Stomach (tissue), 4 donors: ENCODE measurements around the gene RGMA.

Experiments used
- POLR2AphosphoS5 ChIP-seq, 3 donors: sonication (generic); formaldehyde crosslinking; IDR thresholded peaks; one replicate each; pipeline ENCODE4 v1.6.1; 2016; ENCODE audit warnings: antibody characterized with exemption in 3 of 3
- TF ChIP-seq, protein P1 (sequence below), 7 experiments: fragments of 450-650 bp in 4 of 7; fragments of 200-600 bp in 3 of 7; sonication (generic) in 3 of 7; IDR thresholded peaks; one replicate each; pipeline ENCODE4 v1.5.1; 2016 to 2019; ENCODE audit warnings: antibody characterized with exemption in 7 of 7, control low read depth in 2 of 7, mild to moderate bottlenecking in 1 of 7

DNA sequence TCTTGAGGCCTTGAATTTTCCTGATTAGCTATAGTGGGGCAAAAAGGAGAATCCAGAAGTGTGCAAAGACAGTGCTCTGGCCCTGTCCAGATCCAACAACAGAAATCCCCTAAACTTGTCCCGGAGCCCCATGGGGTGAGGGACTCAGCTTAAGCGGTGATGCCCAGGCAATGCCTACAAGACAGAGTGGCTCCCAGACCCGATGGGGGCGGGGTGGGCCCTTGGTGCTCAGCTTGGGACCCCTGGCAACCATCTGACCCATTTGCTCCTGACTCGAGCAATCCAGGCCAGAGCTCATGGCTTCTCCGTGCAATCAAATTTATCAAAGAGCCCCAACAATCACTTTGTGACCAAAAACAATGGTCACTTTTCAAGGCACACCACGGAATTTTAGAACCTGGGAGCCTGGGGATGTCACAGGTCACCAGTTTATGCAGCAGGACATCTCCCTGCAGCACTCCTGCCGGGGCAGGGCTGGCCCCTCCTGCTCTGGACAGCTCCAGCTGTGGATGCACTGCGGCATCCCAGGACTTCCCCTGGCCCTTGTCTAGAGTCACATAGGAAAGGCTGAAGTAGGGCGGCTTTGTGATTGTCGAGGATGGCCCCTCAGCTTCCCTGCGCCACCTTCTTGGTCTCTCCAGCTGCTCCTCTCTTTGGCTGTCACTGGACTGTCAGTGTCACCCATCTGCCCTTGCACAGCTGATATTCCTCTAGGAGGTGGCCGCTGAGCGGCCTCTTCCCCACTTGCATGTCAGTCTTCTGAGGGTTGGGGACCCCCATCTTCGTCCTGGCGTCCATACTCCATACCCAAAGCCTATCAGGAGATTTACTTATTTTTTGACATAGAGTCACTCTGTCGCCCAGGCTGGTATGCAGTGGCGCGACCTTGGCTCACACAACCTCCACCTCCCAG is 28.4 kb downstream of the RGMA start:
- TF ChIP-seq, protein P1, sequence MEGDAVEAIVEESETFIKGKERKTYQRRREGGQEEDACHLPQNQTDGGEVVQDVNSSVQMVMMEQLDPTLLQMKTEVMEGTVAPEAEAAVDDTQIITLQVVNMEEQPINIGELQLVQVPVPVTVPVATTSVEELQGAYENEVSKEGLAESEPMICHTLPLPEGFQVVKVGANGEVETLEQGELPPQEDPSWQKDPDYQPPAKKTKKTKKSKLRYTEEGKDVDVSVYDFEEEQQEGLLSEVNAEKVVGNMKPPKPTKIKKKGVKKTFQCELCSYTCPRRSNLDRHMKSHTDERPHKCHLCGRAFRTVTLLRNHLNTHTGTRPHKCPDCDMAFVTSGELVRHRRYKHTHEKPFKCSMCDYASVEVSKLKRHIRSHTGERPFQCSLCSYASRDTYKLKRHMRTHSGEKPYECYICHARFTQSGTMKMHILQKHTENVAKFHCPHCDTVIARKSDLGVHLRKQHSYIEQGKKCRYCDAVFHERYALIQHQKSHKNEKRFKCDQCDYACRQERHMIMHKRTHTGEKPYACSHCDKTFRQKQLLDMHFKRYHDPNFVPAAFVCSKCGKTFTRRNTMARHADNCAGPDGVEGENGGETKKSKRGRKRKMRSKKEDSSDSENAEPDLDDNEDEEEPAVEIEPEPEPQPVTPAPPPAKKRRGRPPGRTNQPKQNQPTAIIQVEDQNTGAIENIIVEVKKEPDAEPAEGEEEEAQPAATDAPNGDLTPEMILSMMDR (IDR thresholded peaks at IDR 0.05), result no peak
- no peak for TF ChIP-seq POLR2AphosphoS5 (IDR thresholded peaks at IDR 0.05)
